HG03108 (cell line): ENCODE measurements around the gene RNF150.

ENCODE experiments used
- ATAC-seq: cut with Tn5 transposase; IDR thresholded peaks from one replicate; pipeline ENCODE4 v1.9.1; 2021; ENCODE audit warnings: moderate library complexity; ENCODE audit not compliant: unreplicated experiment

RNF150 gene

GRCh38 chr4:140930011-140930410 lies 203.3 kb downstream of the RNF150 start:
- no peak for ATAC-seq

GRCh38 chr4:140928880-140929279 lies 204.4 kb downstream of the RNF150 start:
- ATAC-seq, result no peak

- ATAC-seq, result no peak
Measured at GRCh38 chr4:140926672-140927071, 206.6 kb downstream of the RNF150 start.

GRCh38 chr4:140925417-140925816 lies 207.9 kb downstream of the RNF150 start:
- ATAC-seq, result no peak

- no peak for ATAC-seq
Measured at GRCh38 chr4:140924761-140925392, 208.4 kb downstream of the RNF150 start.

GRCh38 chr4:140906993-140907962 lies 226.0 kb downstream of the RNF150 start:
- ATAC-seq, result no peak

- no peak for ATAC-seq
Measured at GRCh38 chr4:140904904-140905303, 228.4 kb downstream of the RNF150 start.

GRCh38 chr4:140903522-140904475 lies 229.5 kb downstream of the RNF150 start:
- ATAC-seq, result no peak

GRCh38 chr4:140901736-140902336 lies 231.4 kb downstream of the RNF150 start:
- ATAC-seq, result no peak

GRCh38 chr4:140893939-140894338 lies 239.3 kb downstream of the RNF150 start:
- no peak for ATAC-seq

- ATAC-seq, result no peak
Measured at GRCh38 chr4:140888054-140888453, 245.2 kb downstream of the RNF150 start.

- no peak for ATAC-seq
Measured at GRCh38 chr4:140887467-140887866, 245.8 kb downstream of the RNF150 start.

- ATAC-seq, result peak; percentile 67
Measured at GRCh38 chr4:140884431-140885058, 248.7 kb downstream of the RNF150 start.

- no peak for ATAC-seq
Measured at GRCh38 chr4:140877781-140878180, 255.5 kb downstream of the RNF150 start.

- ATAC-seq, result no peak
Measured at GRCh38 chr4:140876615-140877364, 256.5 kb downstream of the RNF150 start.

- ATAC-seq, result no peak
Measured at GRCh38 chr4:140875746-140876452, 257.4 kb downstream of the RNF150 start.

GRCh38 chr4:140874056-140874455 lies 259.2 kb downstream of the RNF150 start:
- ATAC-seq, result no peak

- no peak for ATAC-seq
Measured at GRCh38 chr4:140871368-140871767, 261.9 kb downstream of the RNF150 start.

- ATAC-seq, result no peak
Measured at GRCh38 chr4:140870427-140870826, 262.8 kb downstream of the RNF150 start.
